Measurements from ENCODE around the gene GPRC5B. TPM values are rescaled to one million over a fixed set of nuclear protein-coding genes. Genes with fewer than 3 reads are reported as not detected.

GPRC5B gene
- total and polyA plus RNA-seq, 2 donors (not counting 3 experiments of a cell fraction or from before 2014, with no cell fraction given) = 42.3 TPM

- no peaks in the 10 kb centered on the region for H3K9me1 ChIP-seq (replicated peaks; ENCODE audit: control insufficient read depth, extremely low read depth, insufficient read depth, low read length)
- H3K27me3 ChIP-seq (ENCODE audit: control insufficient read depth in 2 of 2, insufficient read depth in 2 of 2, low read length in 2 of 2) = no peaks in the 10 kb centered on the region
- H3K9ac ChIP-seq (replicated peaks; ENCODE audit: extremely low read depth, insufficient read depth, low read length) = no peak overlapping the region
- H3K4me3 ChIP-seq (replicated peaks in 1 of 3; ENCODE audit: insufficient read depth in 1 of 3, low read depth in 1 of 3, low read length in 3 of 3) = no peak overlapping the region
- H3K4me1 ChIP-seq (ENCODE audit: control insufficient read depth, extremely low read depth, insufficient read depth, low read length) = no peaks in the 10 kb centered on the region
- BruUV-seq (replicated peaks) = no TSS peak
- H4K20me1 ChIP-seq (replicated peaks; ENCODE audit: control insufficient read depth, extremely low read depth, insufficient read depth, low read length) = no peaks in the 10 kb centered on the region
- intact Hi-C loops (cut with micrococcal nuclease) (no loop called here), dilution Hi-C loops (cut with MboI; ENCODE audit: extremely low pct_ligation_motif_present, low sequenced_read_pairs) (no loop called here)
- DNase-seq (ENCODE audit: low read depth, low spot score) (no peak), FAIRE-seq (no peak)
- no peaks in the 10 kb centered on the region for H3K79me2 ChIP-seq (ENCODE audit: control insufficient read depth, insufficient read depth, low read length)
- H3K36me3 ChIP-seq (ENCODE audit: control insufficient read depth in 2 of 2, extremely low read depth in 1 of 2, insufficient read depth in 2 of 2, low read length in 2 of 2) = peaks cover 0 to 7% of the 10 kb centered on the region in 2 experiments
- POLR2A ChIA-PET = no interaction called here
- TF ChIP-seq, protein P1, sequence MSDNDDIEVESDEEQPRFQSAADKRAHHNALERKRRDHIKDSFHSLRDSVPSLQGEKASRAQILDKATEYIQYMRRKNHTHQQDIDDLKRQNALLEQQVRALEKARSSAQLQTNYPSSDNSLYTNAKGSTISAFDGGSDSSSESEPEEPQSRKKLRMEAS (IDR thresholded peaks at IDR 0.05; ENCODE audit: insufficient read depth, insufficient read length) = no peak
- TF ChIP-seq POLR2AphosphoS5 (IDR thresholded peaks at IDR 0.05; ENCODE audit: insufficient read depth, low read depth, low read length) (no peak), EZH2 (IDR thresholded peaks at IDR 0.05; ENCODE audit: borderline replicate concordance, low read depth, low read length, severe bottlenecking) (no peak), GATA2 (IDR thresholded peaks at IDR 0.05; ENCODE audit: insufficient read depth, insufficient read length, low read depth, low read length) (no peak), MYC (IDR thresholded peaks at IDR 0.05; ENCODE audit: low read depth, low read length) (no peak)
- no peak overlapping the region for H2AFZ ChIP-seq (ENCODE audit: low read depth, low read length)
- CTCF ChIA-PET = interaction anchor here (0.7 to 1.5 kb wide), 3 partner anchors 69 to 272 kb away, joined by 3 to 4 read pairs (median 3); no protein-coding TSS in a partner anchor
- H3K4me2 ChIP-seq (ENCODE audit: insufficient read depth, low read length) = no peak overlapping the region
- H3K9me3 ChIP-seq (replicated peaks; ENCODE audit: control insufficient read depth, insufficient read depth, low read length) = no peaks in the 10 kb centered on the region
- no peak overlapping the region for H3K27ac ChIP-seq (ENCODE audit: insufficient read depth, low read depth, low read length)
Observed at GRCh38 chr16:19874026-19874425, 10.6 kb downstream of the GPRC5B start.

- Histone ChIP-seq H3K79me2 (ENCODE audit: control insufficient read depth, insufficient read depth, low read length) (no peaks in the 10 kb centered on the region), H3K4me2 (ENCODE audit: insufficient read depth, low read length) (no peak overlapping the region), H3K4me3 (replicated peaks in 1 of 3; ENCODE audit: insufficient read depth in 1 of 3, low read depth in 1 of 3, low read length in 3 of 3) (no peak overlapping the region), H3K36me3 (ENCODE audit: control insufficient read depth in 2 of 2, extremely low read depth in 1 of 2, insufficient read depth in 2 of 2, low read length in 2 of 2) (peaks cover 0 to 7% of the 10 kb centered on the region in 2 experiments), H4K20me1 (replicated peaks; ENCODE audit: control insufficient read depth, extremely low read depth, insufficient read depth, low read length) (no peaks in the 10 kb centered on the region), H3K27me3 (ENCODE audit: control insufficient read depth in 2 of 2, insufficient read depth in 2 of 2, low read length in 2 of 2) (no peaks in the 10 kb centered on the region), H2AFZ (ENCODE audit: low read depth, low read length) (no peak overlapping the region), H3K4me1 (ENCODE audit: control insufficient read depth, extremely low read depth, insufficient read depth, low read length) (no peaks in the 10 kb centered on the region), H3K9me3 (replicated peaks; ENCODE audit: control insufficient read depth, insufficient read depth, low read length) (no peaks in the 10 kb centered on the region), H3K27ac (ENCODE audit: insufficient read depth, low read depth, low read length) (no peak overlapping the region), H3K9ac (replicated peaks; ENCODE audit: extremely low read depth, insufficient read depth, low read length) (no peak overlapping the region), H3K9me1 (replicated peaks; ENCODE audit: control insufficient read depth, extremely low read depth, insufficient read depth, low read length) (no peaks in the 10 kb centered on the region)
- FAIRE-seq = no peak
- dilution Hi-C loops (cut with MboI; ENCODE audit: extremely low pct_ligation_motif_present, low sequenced_read_pairs) (no loop called here), intact Hi-C loops (cut with micrococcal nuclease) (no loop called here)
- ChIA-PET POLR2A (no interaction called here), CTCF (interaction anchor here (0.6 to 1.5 kb wide), 3 partner anchors 68 to 271 kb away, joined by 3 to 4 read pairs (median 3); no protein-coding TSS in a partner anchor)
- TF ChIP-seq POLR2AphosphoS5 (IDR thresholded peaks at IDR 0.05; ENCODE audit: insufficient read depth, low read depth, low read length) (no peak), FOS (IDR thresholded peaks at IDR 0.05; ENCODE audit: borderline replicate concordance, insufficient read depth, low read length) (no peak), GATA2 (IDR thresholded peaks at IDR 0.05; ENCODE audit: insufficient read depth, insufficient read length, low read depth, low read length) (no peak)
- DNase-seq (ENCODE audit: low read depth, low spot score) = no peak
- BruUV-seq (replicated peaks) = no TSS peak
Observed at GRCh38 chr16:19872935-19873334, 11.7 kb downstream of the GPRC5B start.

Data from endothelial cell of umbilical vein (primary cell).